ENCODE measurements around the gene HES7.
"Not testable (repeated sequence)": the region's sequence is repeated elsewhere in the genome, so short reads cannot be mapped to it uniquely, and the experiment has no call there.

HES7 gene

DNA sequence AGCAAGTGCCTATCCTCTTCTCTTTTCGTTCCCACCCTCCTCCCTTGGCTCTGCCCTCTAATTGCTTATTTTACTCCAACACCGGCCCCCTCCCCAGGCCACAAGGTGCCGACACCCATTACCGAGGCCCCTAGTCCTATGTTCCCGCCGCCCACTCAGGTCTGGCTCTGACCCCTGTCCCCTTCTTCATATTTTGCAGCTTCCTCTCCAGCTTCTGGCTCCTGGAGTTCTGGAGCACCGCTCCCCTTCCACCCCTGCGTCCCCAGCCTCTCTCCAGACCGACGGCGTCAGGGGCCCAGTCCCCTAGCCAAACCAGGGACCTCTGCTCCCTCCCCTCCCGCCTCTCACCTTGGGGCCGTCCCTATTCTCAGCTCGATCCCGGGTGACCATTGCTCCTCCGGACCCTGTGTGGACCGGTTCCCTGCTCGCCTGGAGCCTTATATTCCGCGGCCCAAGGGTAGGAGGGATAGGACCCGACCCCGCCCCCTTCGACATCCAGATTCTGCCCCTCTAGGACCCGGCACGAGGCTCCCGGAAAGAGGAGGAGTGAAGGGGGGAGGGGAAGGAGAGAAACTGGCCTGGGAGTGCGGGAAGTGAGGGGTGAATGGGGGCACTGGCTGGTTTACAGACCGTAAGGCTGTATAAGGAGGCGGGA, at the start of gene HES7:
Gene HES7 (minus strand): TSS at position 412 of the 655 bp plus-strand sequence. CDS start 22 bp downstream, at position 390.
- DNase-seq = no peak

DNA sequence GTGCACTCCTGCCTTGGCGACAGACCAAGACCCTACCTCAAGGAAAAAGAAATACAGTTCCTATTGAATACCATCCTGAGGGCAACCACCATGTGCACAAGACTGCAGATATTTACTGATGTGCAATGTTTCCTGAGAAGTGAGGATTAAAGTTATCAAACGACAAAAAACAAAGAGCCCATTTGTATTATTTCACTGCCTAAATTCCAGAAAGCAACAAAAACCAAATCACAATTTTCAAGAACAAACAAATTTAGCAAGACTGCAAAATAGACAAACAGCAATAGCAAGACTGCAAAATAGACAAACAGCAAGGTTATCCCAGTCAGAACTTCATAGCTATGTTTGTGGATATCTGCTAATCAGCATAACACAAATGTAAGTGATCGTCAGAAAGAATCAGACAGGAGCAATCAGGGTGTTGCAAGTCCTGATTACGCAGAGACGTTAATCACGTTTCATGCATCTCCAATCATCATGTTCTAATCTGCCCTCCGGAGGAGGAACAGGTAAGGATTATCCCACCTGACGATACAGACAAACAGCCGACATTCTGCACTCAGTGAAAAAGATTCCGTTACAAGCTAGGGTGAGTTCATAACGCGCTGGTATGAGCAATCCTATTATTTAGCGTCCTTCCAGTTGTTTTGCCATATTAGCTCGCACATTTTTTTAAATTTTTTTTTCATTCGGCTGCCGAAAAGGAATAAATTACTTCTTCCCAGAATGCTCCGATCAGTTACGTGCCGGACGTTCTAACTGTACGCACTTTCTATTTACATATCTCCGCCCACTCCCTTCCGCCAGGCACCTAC, 49.4 kb upstream of the HES7 start:
- peak; percentile 92 to 94 for DNase-seq

DNA sequence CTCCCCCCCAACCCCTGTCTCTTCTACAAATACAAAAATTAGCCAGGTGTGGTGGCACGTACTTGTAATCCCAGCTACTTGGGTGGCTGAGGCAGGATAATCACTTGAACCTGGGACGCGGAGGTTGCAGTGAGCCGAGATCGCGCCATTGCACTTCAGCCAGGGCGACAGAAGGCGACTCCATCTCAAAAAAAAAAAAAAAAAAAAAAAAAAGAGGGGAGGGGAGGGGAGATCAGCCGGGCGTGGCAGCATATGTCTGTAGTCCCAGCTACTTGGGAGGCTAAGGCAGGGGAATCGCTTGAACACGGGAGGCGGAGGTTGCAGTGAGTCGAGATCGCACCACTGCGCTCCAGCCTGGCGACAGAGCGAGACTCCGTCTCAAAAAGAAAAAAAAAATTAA, 46.3 kb upstream of the HES7 start:
- not testable (repeated sequence) for DNase-seq

DNA sequence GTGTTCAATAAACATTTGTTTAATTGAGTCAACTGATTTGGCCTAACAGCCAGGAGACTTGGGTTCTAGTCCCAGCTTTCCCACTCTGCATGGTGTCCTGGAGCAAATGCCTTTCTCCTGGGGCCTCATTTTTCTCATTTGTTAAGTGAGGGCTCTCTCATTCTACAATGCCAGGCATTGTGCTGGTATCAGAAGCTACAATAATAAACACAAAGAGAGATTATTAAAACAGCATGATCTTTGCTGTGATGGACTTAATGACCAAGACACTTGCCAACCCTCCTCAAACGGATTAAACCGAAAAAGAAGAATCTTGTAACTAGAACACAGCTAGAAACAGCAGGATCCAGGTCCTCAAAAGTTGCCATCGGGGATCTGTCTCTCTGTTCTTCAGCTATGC, 43.6 kb upstream of the HES7 start:
- no peak for DNase-seq

DNA sequence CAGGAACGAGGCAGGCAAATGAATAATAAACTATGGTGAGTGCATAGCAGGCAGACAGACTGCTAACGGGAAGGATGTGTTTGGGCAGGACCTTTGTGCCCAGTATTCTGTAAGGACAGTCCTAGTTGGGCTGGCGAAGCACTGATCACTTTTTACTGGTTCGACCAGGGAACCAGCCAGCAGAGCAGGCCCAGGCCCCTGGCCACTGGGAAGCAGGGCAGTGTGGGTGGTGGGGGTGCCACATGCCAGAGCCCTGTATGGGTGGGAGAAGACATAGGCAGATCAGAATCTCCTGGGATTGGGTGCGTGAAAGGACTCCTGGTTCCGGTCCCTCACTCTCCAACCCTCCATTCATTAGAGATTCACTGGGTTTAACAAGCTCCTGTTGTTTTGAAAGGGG, 42.8 kb upstream of the HES7 start:
- no peak for DNase-seq

DNA sequence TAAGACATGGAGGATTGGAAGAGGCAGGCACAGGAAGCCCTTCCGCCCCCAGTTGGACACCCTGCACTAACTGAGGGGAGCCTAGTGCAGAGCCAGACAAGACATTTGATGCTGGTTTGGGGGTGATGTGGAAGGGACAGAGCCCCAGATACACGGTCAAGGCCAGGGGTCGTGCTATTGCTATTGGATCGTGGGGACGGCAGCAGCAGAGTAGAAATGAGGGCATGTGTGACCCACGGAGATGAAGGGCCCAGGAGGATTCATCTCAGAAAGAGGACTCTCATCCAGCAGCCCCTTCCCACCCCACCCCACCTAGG, 40.9 kb upstream of the HES7 start:
- no peak for DNase-seq

DNA sequence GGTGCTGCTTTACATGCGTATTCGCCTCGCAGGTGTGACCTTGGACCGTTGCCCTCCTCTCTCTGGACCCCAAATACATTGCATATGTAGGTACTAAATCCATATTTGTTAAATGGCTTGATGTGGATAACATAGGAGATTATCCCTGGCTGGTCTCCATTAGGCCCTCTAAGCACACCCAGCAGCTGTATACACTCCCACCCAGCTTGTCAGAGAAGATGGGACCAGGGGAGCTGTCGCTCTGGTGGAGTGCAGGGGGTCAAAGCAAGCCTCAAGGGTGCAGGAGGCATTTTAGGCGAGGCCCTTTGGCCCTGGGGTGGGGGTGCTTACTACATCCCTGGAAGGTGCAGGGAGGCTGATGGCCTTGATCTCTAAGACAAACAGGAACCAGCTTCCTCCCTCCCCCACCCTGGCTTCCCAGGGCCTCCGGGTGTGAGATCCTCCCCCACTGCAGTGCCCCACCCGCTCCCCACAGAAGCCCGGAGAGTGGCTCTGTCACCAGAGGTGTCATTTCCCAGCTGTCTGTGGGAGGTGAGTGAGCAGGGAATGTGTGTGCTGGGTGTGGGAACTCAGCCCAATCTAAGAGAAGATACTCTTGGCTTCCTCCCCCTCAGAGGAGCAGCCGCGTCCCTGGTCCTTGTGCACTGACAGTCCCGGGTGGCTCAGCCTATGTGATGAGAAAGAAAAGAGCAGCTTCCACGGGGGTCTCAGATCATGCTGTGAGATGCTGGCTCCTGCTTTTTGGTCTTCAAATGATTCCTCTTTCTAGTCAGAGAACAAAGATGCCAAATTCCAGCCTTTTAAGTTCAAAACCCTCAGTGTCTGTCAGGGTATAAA, 40.3 kb upstream of the HES7 start:
- DNase-seq = peak; percentile 77 to 82

DNA sequence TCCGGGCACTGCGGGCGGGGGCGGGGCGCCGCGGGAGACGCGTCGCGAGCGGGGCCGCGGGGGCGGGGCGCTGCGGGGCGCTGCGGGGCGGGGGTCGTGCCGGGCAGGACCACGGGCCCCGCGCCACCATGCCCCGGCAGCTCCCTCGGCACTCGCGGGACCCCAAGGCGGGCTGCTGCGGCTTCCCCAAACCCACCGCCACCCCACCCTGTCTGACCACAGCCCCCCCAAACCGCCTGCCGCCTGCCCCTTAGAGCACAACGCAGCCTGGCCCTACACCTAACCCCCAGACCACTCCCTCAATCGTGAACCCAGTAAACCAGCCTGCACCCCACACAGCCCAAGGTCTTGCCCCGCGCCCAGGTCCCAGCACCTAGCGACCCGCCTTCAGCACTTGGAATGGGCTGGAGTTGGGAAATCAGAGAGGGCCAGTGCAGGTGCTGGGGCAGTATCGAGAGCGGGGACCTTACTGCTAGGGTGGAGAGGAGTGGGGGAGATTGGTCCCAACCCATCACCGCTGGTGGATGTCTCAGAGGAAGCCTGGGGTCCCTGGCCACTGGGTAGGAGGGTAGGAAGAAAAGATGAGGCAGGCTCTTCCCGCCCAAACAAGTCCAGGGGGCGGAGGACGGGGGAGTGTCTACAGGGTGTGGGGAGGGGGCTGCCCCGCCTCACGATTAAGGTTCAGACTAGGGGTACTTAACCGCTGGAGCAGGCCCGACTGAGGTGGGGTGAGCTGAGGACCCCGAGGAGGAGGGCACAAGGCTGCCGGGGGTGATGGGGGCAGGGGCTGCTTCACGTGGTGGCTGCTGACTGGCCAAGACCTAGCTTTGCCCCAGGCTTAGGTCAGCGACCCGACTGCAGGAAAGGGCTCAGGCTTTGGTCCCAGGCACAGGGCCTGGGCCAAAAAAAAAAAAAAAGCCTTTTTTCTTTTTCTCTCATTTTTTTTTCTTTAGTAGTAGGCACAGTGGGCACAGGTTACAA, 39.4 kb upstream of the HES7 start:
- DNase-seq = peak in 1 of 2 donors; percentile 24

DNA sequence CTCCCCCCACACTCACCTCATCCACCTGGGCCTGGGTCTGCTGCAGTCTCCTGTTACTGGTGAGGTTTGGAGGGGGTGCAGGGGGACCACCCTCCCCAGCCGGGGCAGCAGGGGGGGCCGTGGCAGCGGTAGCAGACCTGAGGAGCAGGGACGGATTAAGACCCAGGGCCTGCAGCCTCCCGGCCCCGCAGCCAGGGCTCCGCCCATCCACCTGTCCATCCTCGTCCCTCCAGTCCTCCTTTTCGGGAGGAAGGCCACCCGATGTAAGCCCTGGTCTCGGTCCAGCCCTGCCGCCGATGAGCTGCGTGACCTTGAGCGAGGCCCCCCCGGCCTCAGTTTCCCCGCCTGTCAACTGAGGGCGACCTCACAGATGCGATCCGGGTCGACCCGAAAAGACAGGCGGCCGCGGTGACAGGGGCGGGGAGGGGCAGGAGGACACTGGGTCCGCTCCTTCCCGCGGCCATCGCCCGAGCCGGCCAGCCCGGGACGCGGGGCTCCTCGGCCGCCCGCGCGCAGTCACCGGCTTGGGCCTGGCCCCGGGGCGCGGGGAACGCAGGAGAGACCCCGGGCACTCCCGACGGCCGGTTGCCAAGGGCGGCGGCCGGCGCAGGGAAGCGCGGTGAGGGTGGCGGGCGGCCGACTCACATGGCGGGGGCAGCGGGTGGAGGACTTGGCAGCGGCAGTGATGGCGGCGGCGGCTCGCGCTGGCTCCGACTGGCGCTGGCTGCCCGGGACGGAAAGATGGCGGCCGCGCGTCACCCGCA, 38.5 kb upstream of the HES7 start, which contains the start of gene VAMP2:
Gene VAMP2 (minus strand): TSS at position 716 of the 764 bp plus-strand sequence. CDS start 69 bp downstream, at position 647.
- DNase-seq = peak; percentile 83

DNA sequence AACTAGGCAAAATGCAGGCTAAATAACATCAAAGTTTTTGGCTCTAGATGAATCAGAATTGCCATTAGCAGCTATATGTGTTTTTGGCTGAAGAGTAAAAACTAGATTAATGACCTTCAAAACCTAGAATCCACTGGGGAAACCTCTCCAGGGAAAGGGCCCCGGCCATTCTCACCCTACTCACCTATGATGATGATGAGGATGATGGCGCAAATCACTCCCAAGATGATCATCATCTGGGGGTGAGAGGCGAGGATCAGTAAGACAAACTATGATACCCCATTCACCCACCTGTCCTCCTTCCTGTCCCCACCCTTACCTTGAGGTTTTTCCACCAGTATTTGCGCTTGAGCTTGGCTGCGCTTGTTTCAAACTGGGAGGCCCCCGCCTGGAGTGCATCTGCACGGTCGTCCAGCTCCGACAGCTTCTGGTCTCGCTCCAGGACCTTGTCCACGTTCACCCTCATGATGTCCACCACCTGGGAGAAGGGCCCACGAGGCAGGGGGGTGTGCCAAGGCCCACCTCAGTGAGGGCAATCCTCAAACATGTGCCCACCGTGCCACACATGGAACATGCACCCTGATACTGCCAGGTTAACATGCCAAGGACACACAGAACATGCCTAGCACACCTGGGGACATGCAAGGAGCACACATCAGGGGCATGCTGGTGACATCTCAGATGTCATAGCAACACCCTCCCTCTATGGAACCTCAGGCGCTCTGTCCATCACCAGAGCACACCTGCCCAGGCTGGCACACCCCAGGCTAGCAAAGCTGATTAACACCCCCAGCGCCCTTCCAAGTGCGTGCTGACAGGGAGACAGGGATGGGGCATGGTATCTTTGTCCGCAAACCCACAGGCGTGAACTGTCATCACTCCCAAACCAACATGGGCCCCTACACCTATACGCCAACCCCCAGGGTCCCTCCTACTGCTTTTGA, 37.7 kb upstream of the HES7 start:
- DNase-seq = peak in 1 of 2 donors; percentile 37

DNA sequence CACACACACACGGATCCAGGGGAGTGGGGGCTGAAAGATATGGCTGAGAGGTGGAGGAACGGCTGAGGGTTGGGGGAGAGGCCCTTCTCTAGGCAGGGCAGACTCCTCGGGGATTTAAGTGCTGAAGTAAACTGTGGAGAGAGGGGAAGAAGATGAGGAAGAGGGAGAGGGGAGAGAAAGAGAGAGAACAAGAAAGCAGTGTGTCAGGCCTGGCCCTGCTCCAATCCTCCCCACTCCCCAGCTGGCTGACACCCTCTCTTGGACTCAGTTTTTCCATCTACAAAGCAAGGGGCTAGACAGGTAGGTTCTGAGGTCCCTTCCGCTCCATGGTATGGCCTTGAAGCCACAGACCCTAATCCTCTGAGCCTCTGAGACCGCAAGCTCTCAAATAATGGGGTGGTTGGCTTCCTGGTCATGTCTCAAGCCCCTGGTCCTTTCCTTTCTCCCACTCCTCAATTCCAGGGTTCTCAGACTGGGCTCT, 36.9 kb upstream of the HES7 start:
- peak in 1 of 2 donors; percentile 33 for DNase-seq

DNA sequence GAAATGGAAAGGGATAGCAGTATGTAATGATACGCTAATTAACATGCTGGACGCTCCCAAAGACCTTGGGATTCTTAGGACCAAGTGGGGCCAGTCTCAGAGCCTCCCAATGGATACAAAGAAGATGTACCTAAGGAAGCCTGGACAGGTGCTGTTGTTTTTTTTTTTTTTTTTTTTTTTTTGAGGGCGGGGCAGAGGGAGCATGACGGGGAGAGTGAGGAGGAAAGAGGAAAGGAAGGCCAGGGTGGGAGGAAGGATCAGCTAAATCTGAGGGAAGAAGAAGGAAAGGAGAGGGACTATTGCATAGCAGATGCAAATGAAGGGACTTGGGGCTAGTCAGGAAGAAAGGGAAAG, 36.3 kb upstream of the HES7 start:
- no peak for DNase-seq

DNA sequence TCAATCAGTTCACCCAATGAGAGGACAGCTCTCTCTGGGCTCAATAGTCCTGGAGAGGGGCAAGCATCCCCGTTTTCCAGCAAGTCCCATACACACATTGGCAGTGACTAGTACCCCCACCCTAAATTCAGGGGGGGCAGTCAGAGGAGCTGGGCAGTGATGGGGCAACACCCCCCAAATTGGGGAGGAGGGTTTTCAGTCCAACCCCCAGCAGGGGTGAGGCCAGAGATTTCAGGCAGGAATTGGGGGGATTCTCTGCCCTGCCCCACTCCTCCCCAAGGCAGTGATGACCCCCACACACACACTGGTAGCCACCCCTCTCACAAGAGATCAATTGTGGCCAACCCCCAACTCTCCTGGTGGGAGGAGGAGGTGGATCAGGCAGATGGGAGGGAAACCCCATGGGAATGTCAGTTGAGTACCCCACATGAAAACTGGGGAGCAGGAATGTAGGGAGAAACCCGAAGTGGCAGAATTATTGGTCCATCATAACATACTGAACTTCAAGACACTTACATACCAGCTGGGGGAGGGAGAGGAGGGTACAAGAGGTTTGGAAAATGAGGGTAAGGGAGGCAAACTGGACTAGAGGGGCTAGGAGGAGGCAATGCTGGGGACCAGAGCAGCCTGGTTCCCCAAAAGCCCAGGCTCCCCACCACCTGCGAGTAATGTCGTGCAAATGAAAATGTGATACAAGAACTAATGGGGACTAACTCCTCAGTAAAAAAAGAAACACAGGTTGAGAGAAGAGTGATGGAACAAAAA, 35.7 kb upstream of the HES7 start:
- peak in 1 of 2 donors; percentile 13 for DNase-seq

DNA sequence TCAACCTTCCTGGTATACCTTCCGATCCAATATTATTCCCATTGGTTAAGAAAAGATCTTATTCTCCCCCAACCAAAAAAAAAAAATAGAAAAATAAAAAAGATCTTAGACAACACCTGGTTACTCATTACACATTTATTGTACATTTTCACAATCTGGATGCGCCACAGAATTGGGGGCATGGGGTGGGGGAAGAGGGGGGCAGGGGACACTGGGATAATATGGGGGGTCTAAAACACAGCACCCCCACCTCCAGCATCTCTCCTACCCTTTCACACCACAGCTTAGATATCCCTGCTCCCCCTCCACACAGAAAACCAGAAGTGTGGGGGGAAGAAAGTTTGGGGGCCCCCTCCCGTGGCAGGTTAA, 35.1 kb upstream of the HES7 start:
- no peak for DNase-seq

DNA sequence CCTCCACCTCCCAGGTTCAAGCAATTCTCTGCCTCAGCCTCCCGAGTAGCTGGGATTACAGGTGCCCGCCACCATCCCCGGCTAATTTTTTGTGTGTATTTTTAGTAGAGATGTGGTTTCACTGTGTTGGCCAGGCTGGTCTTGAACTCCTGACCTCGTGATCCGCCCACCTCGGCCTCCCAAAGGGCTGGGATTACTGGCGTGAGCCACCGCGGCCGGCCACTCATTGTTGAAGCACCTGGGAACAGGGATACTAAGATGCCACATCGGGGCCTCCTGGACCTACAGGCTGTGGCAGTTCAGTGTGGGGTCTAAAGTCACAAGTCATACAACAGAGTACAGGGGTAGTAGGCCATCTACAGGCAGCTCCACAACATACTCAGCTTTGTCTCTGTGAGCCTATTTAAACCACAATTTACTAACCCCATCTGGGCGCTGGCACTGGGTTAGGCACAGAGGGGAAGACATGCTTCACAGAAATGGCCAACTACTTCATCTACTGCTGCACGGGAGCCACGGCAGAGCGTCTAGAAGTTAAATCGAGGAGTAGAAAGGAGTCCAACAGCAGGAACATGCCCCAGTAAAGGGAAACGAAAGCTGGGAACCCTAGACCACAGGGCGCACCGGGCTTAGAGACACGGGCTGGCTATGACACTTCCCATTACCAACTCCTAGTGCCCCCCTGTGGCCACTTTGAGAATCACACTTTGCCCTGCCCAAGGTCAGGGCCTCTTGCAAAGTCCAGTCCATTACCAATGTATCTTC, 34.5 kb upstream of the HES7 start:
- DNase-seq = peak; percentile 91

DNA sequence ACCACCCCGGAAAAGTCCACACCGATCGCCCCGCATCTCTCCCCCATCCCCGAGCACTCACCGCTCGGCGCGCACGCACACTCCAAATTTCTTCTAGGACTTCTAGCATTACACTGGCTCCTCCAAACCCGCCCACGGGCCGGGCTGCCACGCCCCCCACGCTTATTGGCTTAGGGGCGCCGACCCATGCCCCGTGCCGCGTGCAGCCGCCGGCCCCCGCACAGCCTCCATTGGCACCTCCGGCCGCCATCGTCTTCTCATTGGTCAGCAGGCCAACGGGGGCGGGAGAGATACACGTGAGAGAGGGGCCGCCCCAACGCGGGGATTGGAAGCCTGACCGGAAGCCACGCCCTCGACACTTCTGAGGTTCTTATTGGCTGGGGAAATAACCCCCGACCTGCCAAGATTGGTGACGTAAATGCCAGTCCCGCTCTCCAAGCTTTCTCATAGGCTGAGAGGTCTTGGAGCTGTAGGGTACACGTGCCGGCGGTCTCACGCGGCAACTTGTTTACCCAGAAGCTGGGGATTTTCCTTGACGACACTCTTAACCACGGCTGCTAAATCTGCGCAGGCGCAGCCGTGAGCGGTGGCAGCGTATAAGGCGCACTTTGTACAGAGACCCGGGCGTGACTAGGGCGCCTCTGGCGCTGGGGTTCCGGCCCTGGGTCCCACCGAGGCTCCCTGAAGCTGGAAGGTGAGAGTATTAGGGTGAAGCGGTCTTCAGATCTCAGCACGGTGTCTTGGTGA, 32.5 kb upstream of the HES7 start:
- DNase-seq = peak; percentile 100

DNA sequence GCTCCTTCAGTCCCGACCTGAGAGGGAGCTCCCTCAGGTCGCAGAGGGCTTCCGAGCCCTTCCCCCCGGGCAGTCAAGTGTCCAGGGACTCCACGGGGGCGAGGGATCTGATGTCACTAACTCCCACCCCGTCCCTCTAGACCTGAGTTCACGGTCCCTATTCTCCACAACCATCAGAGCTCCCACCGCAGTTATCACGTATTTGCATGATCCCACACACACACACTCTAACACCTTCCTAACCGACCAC, 32.0 kb upstream of the HES7 start:
- DNase-seq = no peak

Data from CD4-positive, alpha-beta T cell treated with Interleukin-4 for 1 hour (primary cell).